ENCODE measurements around the gene MECR. TPM values are rescaled to one million over a fixed set of nuclear protein-coding genes. Genes with fewer than 3 reads are reported as not detected.

MECR gene
- total and polyA plus RNA-seq, 2 experiments from 2014 or later, result 25.7 to 32.3 TPM

- H3K27ac ChIP-seq (ENCODE audit: low read depth), result no peak overlapping the region
- no peaks in the 10 kb centered on the region for H3K9me2 ChIP-seq (ENCODE audit: insufficient read depth)
- no peak for DNase-seq (ENCODE audit: low spot score)
- Mint-ChIP-seq H3K4me1 (peaks cover 37% of the 10 kb centered on the region), H3K27me3 (ENCODE audit: insufficient read depth, low read depth, poor library complexity) (peaks cover 13% of the 10 kb centered on the region), H3K27ac (no peak overlapping the region), H3K9me3 (no peaks in the 10 kb centered on the region; the same call in 2 of the 3 replicates), H3K36me3 (ENCODE audit: low read depth) (no peaks in the 10 kb centered on the region; the same call in 2 of the 3 replicates), H3K4me3 (no peak overlapping the region)
- peaks cover 10% of the 10 kb centered on the region; the same call in 1 of the 2 replicates for H3K79me2 ChIP-seq (replicated peaks; ENCODE audit: insufficient read depth)
- peaks cover 28% of the 10 kb centered on the region for H3K4me1 ChIP-seq (ENCODE audit: insufficient read depth)
- no peaks in the 10 kb centered on the region for H3K36me3 ChIP-seq (ENCODE audit: insufficient read depth)
- no peak overlapping the region for H3K4me2 ChIP-seq
- H4K20me1 ChIP-seq (replicated peaks; ENCODE audit: insufficient read depth), result no peaks in the 10 kb centered on the region; the same call in 1 of the 2 replicates
- H3K4me3 ChIP-seq, result no peak overlapping the region
- peak; percentile 41 to 84 for TF ChIP-seq CTCF (conservative IDR thresholded peaks at IDR 0.05; ENCODE audit: low read depth in 2 of 2)
- TF ChIP-seq POLR2AphosphoS5 (IDR thresholded peaks at IDR 0.05; ENCODE audit: low read depth), result no peak
- no peaks in the 10 kb centered on the region for H3F3A ChIP-seq (replicated peaks; ENCODE audit: low read depth)
- H3K27me3 ChIP-seq (ENCODE audit: insufficient read depth), result no peaks in the 10 kb centered on the region
- H2AFZ ChIP-seq, result no peak overlapping the region
- ATAC-seq, result peak; percentile 5; the same call in 1 of the 3 replicates
Measured at GRCh38 chr1:29245876-29246275, 15.1 kb upstream of the MECR start.

- Histone ChIP-seq H3K36me3 (ENCODE audit: insufficient read depth) (no peaks in the 10 kb centered on the region), H3K27ac (ENCODE audit: low read depth) (no peak overlapping the region), H3K4me3 (no peak overlapping the region), H3K9me2 (ENCODE audit: insufficient read depth) (no peaks in the 10 kb centered on the region), H3F3A (replicated peaks; ENCODE audit: low read depth) (no peaks in the 10 kb centered on the region), H3K79me2 (replicated peaks; ENCODE audit: insufficient read depth) (peaks cover 10% of the 10 kb centered on the region; the same call in 1 of the 2 replicates), H2AFZ (no peak overlapping the region), H4K20me1 (replicated peaks; ENCODE audit: insufficient read depth) (no peaks in the 10 kb centered on the region; the same call in 1 of the 2 replicates), H3K4me2 (no peak overlapping the region), H3K27me3 (ENCODE audit: insufficient read depth) (no peaks in the 10 kb centered on the region), H3K4me1 (ENCODE audit: insufficient read depth) (peaks cover 22% of the 10 kb centered on the region)
- H3K9me3 Mint-ChIP-seq, result no peaks in the 10 kb centered on the region; the same call in 2 of the 3 replicates
- H3K4me3 Mint-ChIP-seq, result no peak overlapping the region
- DNase-seq (ENCODE audit: low spot score) (no peak), ATAC-seq (no peak)
- H3K27ac Mint-ChIP-seq, result no peak overlapping the region
- peaks cover 14% of the 10 kb centered on the region for H3K27me3 Mint-ChIP-seq (ENCODE audit: insufficient read depth, low read depth, poor library complexity)
- no peaks in the 10 kb centered on the region; the same call in 2 of the 3 replicates for H3K36me3 Mint-ChIP-seq (ENCODE audit: low read depth)
- peaks cover 36% of the 10 kb centered on the region for H3K4me1 Mint-ChIP-seq
- TF ChIP-seq CTCF (conservative IDR thresholded peaks at IDR 0.05; ENCODE audit: low read depth in 2 of 2), result no peak
- TF ChIP-seq JUNB (IDR thresholded peaks at IDR 0.05; ENCODE audit: unreplicated experiment), result no peak
- TF ChIP-seq ZNF331 (CRISPR knock-in tag; IDR thresholded peaks at IDR 0.05; ENCODE audit: low read depth), result no peak
- no peak for TF ChIP-seq EZH2 (IDR thresholded peaks at IDR 0.05; ENCODE audit: low read depth, unreplicated experiment)
- no peak for TF ChIP-seq STAT1 (IDR thresholded peaks at IDR 0.05; ENCODE audit: unreplicated experiment)
- TF ChIP-seq REST (IDR thresholded peaks at IDR 0.05; ENCODE audit: unreplicated experiment), result no peak
- no peak for TF ChIP-seq EZH2phosphoT487 (IDR thresholded peaks at IDR 0.05; ENCODE audit: unreplicated experiment)
Measured at GRCh38 chr1:29245261-29245660, 14.5 kb upstream of the MECR start.
